Fibroblast of villous mesenchyme (primary cell): Measurements from ENCODE around the gene SH3BP1. TPM values are rescaled to one million over a fixed set of nuclear protein-coding genes. Genes with fewer than 3 reads are reported as not detected.
A peak's percentile ranks its signal among the peaks of the same experiment; 100 is the strongest.

Experiments used
- DNase-seq: peaks from one replicate; pipeline ENCODE4 v3.0.0-alpha.2; 2010; ENCODE audit warnings: low read depth
- H3K4me3 ChIP-seq: 2 replicates; pipeline ENCODE4 v1.5.1; 2011; ENCODE audit warnings: low read depth, mild to moderate bottlenecking, low read length
- CTCF ChIP-seq: IDR thresholded peaks from 2 replicates; pipeline ENCODE4 v1.5.1; 2012; ENCODE audit warnings: low read depth, mild to moderate bottlenecking, low read length; ENCODE audit not compliant: insufficient read depth
- total RNA-seq: library from RNA; depleted of rRNA; stranded (reverse); fragments of >200 nt; gene quantifications from 2 replicates; pipeline ENCODE4 v1.2.3, GENCODE V29; 2012

Gene SH3BP1
- total RNA-seq, 1 donor, result 11.2 TPM

GRCh38 chr22:37636186-37636948, 3.1 kb upstream of the SH3BP1 start:
- no peak overlapping the region for H3K4me3 ChIP-seq
- peak; percentile 53 for TF ChIP-seq CTCF
- peak; percentile 95 for DNase-seq

GRCh38 chr22:37636949-37637273, 2.6 kb upstream of the SH3BP1 start:
- DNase-seq, result no peak
- no peak overlapping the region for H3K4me3 ChIP-seq
- TF ChIP-seq CTCF, result no peak

GRCh38 chr22:37638391-37639069, 939 bp upstream of the SH3BP1 start:
- TF ChIP-seq CTCF, result no peak
- peak overlapping the region; percentile 72 for H3K4me3 ChIP-seq
- no peak for DNase-seq

- no peak for DNase-seq
These were observed 512 bp downstream of the SH3BP1 start for GRCh38 chr22:37639771-37640590.

GRCh38 chr22:37640591-37641560, 1.4 kb downstream of the SH3BP1 start:
- no peak for TF ChIP-seq CTCF
- no peak for DNase-seq
- H3K4me3 ChIP-seq, result peak overlapping the region; percentile 72

More at GRCh38 chr22:37639771-37640590, 512 bp downstream of the SH3BP1 start:
- TF ChIP-seq CTCF, result no peak
- peak overlapping the region; percentile 72 for H3K4me3 ChIP-seq

GRCh38 chr22:37641561-37641949, 2.1 kb downstream of the SH3BP1 start:
- no peak for TF ChIP-seq CTCF
- DNase-seq, result no peak
- H3K4me3 ChIP-seq, result no peak overlapping the region
